Lower lobe of right lung (tissue), 2 donors: Measurements from ENCODE around the gene AKT1S1. TPM values are rescaled to one million over a fixed set of nuclear protein-coding genes. Genes with fewer than 3 reads are reported as not detected.

Experiments
- ATAC-seq, 2 donors: fragments of 200-7000 bp; cut with Tn5 transposase; one replicate each; pipeline ENCODE4 v1.9.1; 2020 to 2022; ENCODE audit warnings: mild to moderate bottlenecking in 2 of 2, moderate library complexity in 2 of 2
- DNase-seq: peaks from one replicate; pipeline ENCODE4 v3.0.0-alpha.2; 2020
- H3K27ac ChIP-seq: fragments of 200-600 bp; one replicate; pipeline ENCODE4 v1.8.0; 2022
- H3K27me3 ChIP-seq: fragments of 200-600 bp; one replicate; pipeline ENCODE4 v1.8.0; 2022; ENCODE audit warnings: low read depth
- H3K36me3 ChIP-seq: fragments of 200-600 bp; one replicate; pipeline ENCODE4 v1.8.0; 2022; ENCODE audit warnings: mild to moderate bottlenecking
- H3K4me1 ChIP-seq: fragments of 200-600 bp; one replicate; pipeline ENCODE4 v1.8.0; 2022
- H3K4me3 ChIP-seq: fragments of 200-600 bp; one replicate; pipeline ENCODE4 v1.8.0; 2022; ENCODE audit warnings: mild to moderate bottlenecking
- H3K9me3 ChIP-seq: fragments of 200-600 bp; one replicate; pipeline ENCODE4 v1.8.0; 2022
- CTCF ChIP-seq: fragments of 200-600 bp; IDR thresholded peaks from one replicate; pipeline ENCODE4 v1.8.0; 2022; ENCODE audit warnings: antibody characterized with exemption, mild to moderate bottlenecking
- intact Hi-C: fragments of 100-400 bp; cut with DNase I; formaldehyde crosslinking; loops from one replicate; pipeline ENCODE4 v1.11.0; 2022
- total RNA-seq: library from RNA; stranded (reverse); fragmentation: NEBNext Ultra II Directional; extraction: Animal tissue kit (Norgen Biotek cat#: 25700); gene quantifications from one replicate; pipeline ENCODE4 v1.2.1, GENCODE V29; 2021
- donor health status: DM: no; HTN: yes; CAD: no; lungs with severe emphysema.

Gene AKT1S1
- total RNA-seq, 1 donor from 2014 or later, result 29.7 TPM

DNA sequence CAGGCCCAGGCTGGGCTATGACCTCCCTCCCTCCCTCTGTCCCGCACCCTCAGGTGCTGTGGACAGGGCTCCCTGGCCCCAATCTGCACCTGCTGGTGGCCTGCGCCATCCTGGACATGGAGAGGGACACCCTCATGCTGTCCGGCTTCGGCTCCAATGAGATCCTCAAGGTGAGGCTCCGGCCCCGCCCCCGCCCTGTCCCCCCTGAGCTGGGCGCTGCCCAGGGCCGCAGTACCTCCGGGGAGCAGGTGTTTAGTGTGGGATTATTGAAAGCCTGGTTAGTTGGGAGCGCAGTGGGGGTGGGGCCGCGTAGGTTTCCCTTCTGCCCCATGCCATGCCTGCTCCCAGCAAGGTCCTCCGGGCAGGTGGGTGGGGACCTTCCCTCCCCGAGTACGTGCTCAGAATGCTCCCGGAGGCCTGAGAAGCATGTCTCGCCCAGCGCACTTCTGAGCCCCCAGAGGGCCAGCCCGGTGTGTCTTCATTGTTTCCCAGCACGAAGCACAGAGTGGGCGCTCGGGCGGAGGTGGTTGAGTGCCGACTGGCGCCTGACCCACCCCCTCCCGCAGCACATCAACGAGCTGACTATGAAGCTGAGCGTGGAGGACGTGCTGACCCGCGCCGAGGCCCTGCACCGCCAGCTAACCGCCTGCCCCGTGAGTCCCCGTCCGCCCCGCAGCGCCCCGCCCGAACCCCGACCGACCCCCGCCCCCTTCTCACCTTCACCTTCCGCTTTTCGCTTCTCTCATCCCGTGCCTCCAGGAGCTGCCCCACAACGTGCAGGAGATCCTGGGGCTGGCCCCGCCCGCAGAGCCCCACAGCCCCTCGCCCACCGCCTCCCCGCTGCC lies 10.7 kb upstream of the AKT1S1 start:
- no peak overlapping the region for H3K27ac ChIP-seq
- peaks cover 3% of the 10 kb centered on the region for H3K27me3 ChIP-seq
- H3K36me3 ChIP-seq, result peaks cover 41% of the 10 kb centered on the region
- TF ChIP-seq CTCF, result no peak
- DNase-seq (no peak), ATAC-seq (no peak)
- peaks cover 10% of the 10 kb centered on the region for H3K4me1 ChIP-seq
- no peaks in the 10 kb centered on the region for H3K9me3 ChIP-seq
- no peak overlapping the region for H3K4me3 ChIP-seq
- intact Hi-C loops, result no loop called here

DNA sequence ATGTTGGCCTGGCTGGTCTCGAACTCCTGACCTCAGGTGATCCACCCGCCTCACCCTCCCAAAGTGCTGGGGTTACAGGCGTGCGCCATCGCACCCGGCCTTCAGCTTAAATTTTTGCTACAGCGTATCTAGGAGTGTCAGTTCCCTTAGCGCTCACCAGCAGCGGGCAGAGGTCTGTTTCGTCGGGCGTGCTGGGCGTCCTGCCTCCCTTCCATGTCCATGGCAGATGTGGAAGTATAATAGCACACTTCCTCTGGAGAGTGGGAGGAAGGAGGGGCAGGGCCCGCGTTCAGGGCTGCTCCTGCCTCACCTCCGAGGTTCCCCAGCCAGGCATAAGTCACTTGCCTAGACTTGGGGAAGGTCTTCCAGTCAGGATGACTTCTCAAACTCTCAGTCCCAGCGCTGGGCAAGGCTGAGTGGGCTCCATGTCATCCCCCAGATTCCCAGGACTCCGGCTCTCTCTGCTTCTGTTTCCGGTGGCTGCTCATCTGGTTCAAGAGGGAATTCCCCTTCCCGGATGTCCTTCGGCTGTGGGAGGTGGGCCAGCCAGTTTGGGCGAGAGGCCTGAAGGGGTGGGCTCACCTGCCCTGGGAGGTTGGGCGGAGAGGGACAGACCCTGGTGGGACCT lies 10.0 kb upstream of the AKT1S1 start:
- DNase-seq (no peak), ATAC-seq (no peak)
- peaks cover 3% of the 10 kb centered on the region for H3K27me3 ChIP-seq
- H3K36me3 ChIP-seq, result peaks cover 49% of the 10 kb centered on the region
- no peak overlapping the region for H3K4me3 ChIP-seq
- no peak for TF ChIP-seq CTCF
- H3K27ac ChIP-seq, result no peak overlapping the region
- intact Hi-C loops, result no loop called here
- H3K9me3 ChIP-seq, result no peaks in the 10 kb centered on the region
- peaks cover 10% of the 10 kb centered on the region for H3K4me1 ChIP-seq

DNA sequence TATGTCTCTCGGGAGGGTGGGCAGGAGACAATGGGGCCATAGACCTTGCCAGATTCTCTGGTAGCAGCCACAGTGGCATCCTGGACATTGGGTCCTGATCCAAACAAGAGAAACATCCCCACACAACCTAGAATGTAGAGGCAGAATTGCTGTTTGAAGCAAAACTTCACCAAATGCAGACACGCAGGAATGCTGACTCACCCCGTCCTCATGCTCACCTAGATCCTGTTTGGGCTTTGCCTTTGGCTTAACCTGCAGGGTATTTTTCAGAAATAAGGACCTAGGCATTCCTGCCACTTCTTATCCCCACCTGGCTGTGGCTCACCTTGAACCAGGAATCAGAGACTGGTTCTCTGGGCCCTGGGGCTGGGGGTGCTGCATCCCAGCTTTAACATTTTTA lies 7.6 kb upstream of the AKT1S1 start:
- intact Hi-C loops, result no loop called here
- Histone ChIP-seq H3K9me3 (no peaks in the 10 kb centered on the region), H3K36me3 (peaks cover 73% of the 10 kb centered on the region), H3K27ac (no peak overlapping the region), H3K4me3 (no peak overlapping the region), H3K27me3 (no peaks in the 10 kb centered on the region), H3K4me1 (peaks cover 2% of the 10 kb centered on the region)
- ATAC-seq (no peak), DNase-seq (no peak)
- TF ChIP-seq CTCF, result no peak

- peaks cover 79% of the 10 kb centered on the region for H3K36me3 ChIP-seq
- DNase-seq, result no peak
- intact Hi-C loops, result no loop called here
Observed at GRCh38 chr19:49884109-49884508, 7.0 kb upstream of the AKT1S1 start.

GRCh38 chr19:49883094-49883493 lies 5.9 kb upstream of the AKT1S1 start:
- Histone ChIP-seq H3K4me1 (peaks cover 14% of the 10 kb centered on the region), H3K27ac (no peak overlapping the region), H3K9me3 (no peaks in the 10 kb centered on the region), H3K4me3 (no peak overlapping the region), H3K36me3 (peaks cover 83% of the 10 kb centered on the region), H3K27me3 (no peaks in the 10 kb centered on the region)
- TF ChIP-seq CTCF, result no peak
- no peak for ATAC-seq
- intact Hi-C loops, result no loop called here
- no peak for DNase-seq

More at GRCh38 chr19:49884109-49884508, 7.0 kb upstream of the AKT1S1 start:
- Histone ChIP-seq H3K4me3 (no peak overlapping the region), H3K27me3 (no peaks in the 10 kb centered on the region), H3K27ac (no peak overlapping the region), H3K9me3 (no peaks in the 10 kb centered on the region), H3K4me1 (peaks cover 3% of the 10 kb centered on the region)
- no peak for ATAC-seq
- TF ChIP-seq CTCF, result no peak
